ENCODE results near the gene CDC42EP5. TPM values are rescaled to one million over a fixed set of nuclear protein-coding genes. Genes with fewer than 3 reads are reported as not detected.

The CDC42EP5 gene
- total RNA-seq, 2 donors from 2014 or later: not detected

DNA sequence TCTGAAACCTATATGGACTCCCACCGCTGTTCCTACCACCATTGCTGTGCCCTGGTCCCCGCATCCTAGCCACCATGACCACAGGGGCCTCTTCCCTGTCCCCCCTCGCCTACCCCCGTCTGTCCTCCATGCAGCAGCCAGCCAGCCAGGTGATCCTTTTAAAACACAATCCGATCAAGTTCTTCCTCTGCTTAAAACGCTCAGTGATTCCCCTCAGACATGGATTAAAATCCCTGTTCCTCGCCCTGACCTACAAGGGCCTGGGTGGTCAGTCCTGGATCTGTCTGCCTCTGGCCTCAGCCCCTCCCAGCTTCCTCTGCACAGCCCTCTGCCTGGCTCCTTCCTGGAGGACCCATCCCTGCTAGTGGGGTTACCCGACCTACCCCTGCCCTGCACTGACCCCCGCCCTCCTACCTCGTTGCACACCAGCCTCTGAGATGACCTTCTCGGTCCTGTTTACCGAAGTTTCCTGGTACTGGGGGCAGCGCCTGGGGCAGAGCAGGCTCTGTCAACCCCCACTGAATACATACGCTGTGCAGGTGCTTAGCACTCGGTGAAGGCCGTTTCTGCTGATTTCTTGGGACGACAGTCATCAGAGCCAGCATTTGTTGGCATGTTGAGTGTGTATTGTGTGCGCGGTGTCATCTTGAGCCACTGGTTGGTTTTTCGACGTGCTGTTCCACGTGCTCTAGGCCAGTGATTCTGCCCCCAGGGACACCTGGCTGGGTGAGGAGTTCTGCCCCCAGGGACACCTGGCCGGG, 38.8 kb downstream of the CDC42EP5 start:
- peak overlapping the region; percentile 63 for H3K27ac Mint-ChIP-seq
- peaks cover 24% of the 10 kb centered on the region for H3K4me1 Mint-ChIP-seq
- H3K27me3 Mint-ChIP-seq: peaks cover 7% of the 10 kb centered on the region
- no peak overlapping the region for H3K4me3 Mint-ChIP-seq
- no peak for ATAC-seq (replicated peaks)
- H3K36me3 Mint-ChIP-seq (ENCODE audit: low read depth): no peaks in the 10 kb centered on the region
- no peaks in the 10 kb centered on the region for H3K9me3 Mint-ChIP-seq

DNA sequence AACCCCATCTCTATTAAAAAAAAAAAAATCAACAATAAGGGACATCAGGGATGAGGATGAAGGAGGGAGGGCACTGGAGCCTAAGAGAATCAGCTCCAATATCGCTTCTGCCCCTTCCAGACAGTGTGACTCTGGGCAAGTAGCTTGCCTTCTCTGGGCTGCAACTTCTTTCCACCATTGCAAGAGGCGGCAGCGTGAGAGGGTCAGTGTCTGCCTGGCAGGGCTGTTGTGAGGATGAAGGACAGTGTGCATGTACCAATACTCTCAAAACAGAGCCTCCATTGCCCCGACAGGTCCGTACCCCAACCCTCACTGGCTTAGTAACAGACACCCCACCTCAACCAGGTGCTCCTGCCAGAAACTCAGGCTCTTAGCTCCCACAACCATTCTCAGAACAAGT, 39.4 kb downstream of the CDC42EP5 start:
- H3K4me1 Mint-ChIP-seq: peaks cover 24% of the 10 kb centered on the region
- H3K36me3 Mint-ChIP-seq (ENCODE audit: low read depth): no peaks in the 10 kb centered on the region
- H3K27me3 Mint-ChIP-seq: peaks cover 11% of the 10 kb centered on the region
- H3K27ac Mint-ChIP-seq: no peak overlapping the region
- no peak overlapping the region for H3K4me3 Mint-ChIP-seq
- no peak for ATAC-seq (replicated peaks)
- H3K9me3 Mint-ChIP-seq: no peaks in the 10 kb centered on the region

DNA sequence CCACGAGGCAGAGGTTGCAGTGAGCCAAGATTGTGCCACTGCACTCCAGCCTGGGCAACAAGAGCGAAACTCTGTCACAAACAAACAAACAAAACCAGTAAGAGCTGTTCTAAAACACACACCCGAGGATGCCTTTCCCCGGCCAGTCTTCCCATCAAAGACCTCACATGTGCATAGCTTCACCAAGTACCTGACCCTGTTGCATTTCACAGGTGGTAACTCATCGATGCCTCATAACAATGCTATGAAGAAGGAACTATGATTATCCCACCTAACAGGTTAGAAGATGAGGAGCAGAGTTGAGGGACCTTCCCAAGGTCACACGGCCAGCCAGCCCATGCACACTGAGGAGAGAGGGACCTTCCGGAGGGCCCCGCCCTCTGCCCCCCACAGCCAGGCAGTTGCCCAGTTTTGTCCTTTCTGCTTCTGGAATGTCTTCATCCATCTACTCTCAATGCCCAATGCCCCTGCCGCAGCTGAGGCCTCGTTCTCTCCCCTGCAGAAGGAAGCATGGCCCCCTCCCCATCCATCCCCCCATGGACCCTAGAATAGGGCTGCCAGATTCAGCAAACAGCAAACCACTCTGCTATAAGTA, 40.9 kb downstream of the CDC42EP5 start:
- Mint-ChIP-seq H3K36me3 (ENCODE audit: low read depth) (no peaks in the 10 kb centered on the region), H3K27me3 (peaks cover 11% of the 10 kb centered on the region)

DNA sequence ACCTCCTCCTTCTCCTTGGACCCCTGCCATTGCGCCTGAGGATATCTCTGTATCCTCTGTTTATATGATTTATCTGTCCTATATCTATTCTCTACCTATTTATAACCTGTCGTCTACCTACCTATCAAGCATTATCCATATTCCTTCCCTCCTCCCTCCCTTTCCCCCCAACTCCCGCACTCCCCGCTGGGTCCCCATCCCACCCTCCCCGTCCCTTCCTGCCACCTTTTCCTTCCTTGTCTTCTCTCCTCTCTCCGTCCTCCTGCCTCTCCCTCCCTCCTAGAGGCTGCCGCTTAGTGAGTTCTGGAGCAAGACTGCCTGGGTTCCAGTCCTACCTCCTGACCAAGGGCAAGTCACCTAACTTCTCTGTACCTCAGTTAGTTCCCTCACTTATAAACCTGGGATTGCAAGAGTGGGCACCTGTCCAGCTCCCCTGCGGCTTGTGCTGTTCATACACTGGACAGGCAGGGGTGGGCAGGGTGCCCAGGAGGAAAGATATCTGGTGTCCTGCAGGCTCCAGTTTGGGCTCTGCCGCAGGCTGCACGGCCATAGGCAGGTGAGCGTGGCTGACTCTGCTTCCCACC, 41.7 kb downstream of the CDC42EP5 start:
- Mint-ChIP-seq H3K27ac (no peak overlapping the region), H3K27me3 (peaks cover 14% of the 10 kb centered on the region)
- no peak for ATAC-seq (replicated peaks)

More for the DNA sequence above, 40.9 kb downstream of the CDC42EP5 start:
- no peak for ATAC-seq (replicated peaks)
- Mint-ChIP-seq H3K27ac (no peak overlapping the region), H3K4me1 (peaks cover 24% of the 10 kb centered on the region), H3K4me3 (no peak overlapping the region), H3K9me3 (no peaks in the 10 kb centered on the region)

DNA sequence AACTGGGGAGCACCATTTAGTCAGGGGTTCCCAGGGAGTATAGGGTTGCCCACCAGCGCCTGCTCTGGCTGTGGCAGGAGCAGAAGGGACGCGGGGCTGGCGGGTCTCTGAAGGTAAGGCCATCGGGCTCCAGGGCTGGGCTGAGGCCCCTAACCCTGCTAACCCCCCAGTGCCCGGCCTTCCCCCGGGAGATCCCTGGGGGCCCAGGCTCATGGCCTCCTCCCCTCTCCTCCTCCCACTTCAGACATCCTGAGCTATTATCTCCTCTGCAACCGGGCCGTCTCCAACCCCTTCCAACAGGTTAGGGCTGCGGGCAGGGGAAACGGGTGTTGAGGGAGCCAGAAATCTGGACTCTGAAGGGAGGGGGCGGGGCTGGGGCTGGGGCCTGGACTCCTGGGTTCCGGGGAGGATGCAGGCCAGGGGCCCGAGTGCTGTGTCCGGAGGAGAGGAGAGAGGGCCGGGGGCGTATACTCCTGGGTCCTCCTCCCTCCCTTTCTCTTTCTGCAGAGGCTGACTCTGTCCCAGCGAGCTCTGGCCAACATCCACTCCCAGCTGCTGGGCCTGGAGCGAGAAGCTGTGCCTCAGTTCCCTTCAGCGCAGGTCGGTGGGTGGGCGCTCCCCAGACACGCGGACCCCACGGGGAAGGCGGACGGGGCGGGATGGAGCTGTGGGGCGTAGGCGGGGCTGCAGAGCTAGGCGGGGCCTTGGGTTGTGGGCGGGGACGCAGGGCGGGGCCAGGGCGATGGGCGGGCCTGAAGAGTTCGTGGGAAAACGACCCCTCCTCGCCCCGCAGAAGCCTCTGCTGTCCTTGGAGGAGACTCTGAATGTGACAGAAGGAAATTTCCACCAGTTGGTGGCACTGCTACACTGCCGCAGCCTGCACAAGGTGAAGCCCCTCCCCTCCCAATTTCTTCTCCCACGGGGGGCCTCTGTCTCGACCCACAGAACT, 42.5 kb downstream of the CDC42EP5 start:
- Mint-ChIP-seq H3K9me3 (no peaks in the 10 kb centered on the region), H3K4me3 (no peak overlapping the region), H3K36me3 (ENCODE audit: low read depth) (no peaks in the 10 kb centered on the region), H3K27me3 (peaks cover 14% of the 10 kb centered on the region), H3K27ac (no peak overlapping the region), H3K4me1 (peaks cover 15% of the 10 kb centered on the region)
- peak; percentile 66 for ATAC-seq (replicated peaks)

More for the DNA sequence above, 41.7 kb downstream of the CDC42EP5 start:
- Mint-ChIP-seq H3K4me3 (no peak overlapping the region), H3K36me3 (ENCODE audit: low read depth) (no peaks in the 10 kb centered on the region), H3K4me1 (peaks cover 16% of the 10 kb centered on the region), H3K9me3 (no peaks in the 10 kb centered on the region)

DNA sequence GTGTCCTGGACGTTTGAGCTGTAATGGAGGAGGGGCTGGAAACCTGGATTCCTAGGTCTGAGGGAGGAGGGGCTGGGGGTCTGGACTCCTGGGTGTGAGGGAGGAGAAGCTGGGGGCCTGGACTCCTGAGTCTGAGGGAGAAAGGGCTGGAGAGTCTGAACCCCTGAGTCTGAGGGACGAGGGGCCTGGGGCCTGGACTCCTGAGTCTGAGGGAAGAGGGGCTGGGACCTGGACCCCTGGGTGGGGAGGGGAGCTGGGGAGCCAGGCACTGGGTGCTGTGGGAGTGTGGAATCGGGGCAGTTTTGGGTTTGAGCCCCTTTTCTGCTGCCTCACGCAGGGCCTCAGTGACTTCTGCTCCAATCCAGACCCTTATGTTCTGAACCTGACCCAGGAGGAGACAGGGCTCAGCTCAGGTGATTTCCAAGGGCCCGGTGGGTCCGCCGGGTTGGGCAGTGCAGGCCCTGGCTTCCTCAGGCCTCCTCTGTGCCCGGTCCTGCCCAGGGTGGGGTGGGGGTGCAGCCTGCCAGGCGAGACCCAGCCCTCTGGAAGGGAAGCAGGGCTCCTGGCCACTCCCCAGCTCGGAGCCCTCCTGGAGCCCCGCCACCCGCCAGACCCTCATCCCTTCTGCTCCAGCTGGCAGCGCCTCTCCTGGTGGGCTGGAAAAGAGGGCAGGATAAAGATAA, 43.4 kb downstream of the CDC42EP5 start:
- Mint-ChIP-seq H3K27me3 (peaks cover 14% of the 10 kb centered on the region), H3K9me3 (no peaks in the 10 kb centered on the region), H3K36me3 (ENCODE audit: low read depth) (no peaks in the 10 kb centered on the region), H3K27ac (no peak overlapping the region), H3K4me1 (peaks cover 10% of the 10 kb centered on the region), H3K4me3 (no peak overlapping the region)
- ATAC-seq (replicated peaks): no peak

DNA sequence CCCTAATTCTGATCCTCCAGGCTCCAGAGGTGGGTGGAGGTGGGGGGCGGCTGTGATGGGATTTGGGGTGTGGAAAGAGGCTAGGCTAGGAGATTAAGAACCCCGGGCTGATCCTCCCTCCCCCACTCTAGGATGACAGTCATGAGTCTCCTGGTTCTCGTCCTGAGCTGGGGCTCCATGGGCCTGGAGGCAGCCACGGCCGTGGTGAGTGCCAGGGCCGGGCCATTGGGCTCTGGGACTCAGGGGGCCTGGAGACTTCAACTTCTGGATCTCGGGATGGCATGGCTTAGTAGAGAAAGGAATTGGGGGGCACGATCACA, 44.0 kb downstream of the CDC42EP5 start:
- H3K4me3 Mint-ChIP-seq: no peak overlapping the region
- H3K27me3 Mint-ChIP-seq: peaks cover 14% of the 10 kb centered on the region
- H3K36me3 Mint-ChIP-seq (ENCODE audit: low read depth): no peaks in the 10 kb centered on the region
- no peak overlapping the region for H3K27ac Mint-ChIP-seq
- no peak for ATAC-seq (replicated peaks)
- peaks cover 6% of the 10 kb centered on the region for H3K4me1 Mint-ChIP-seq
- H3K9me3 Mint-ChIP-seq: no peaks in the 10 kb centered on the region

DNA sequence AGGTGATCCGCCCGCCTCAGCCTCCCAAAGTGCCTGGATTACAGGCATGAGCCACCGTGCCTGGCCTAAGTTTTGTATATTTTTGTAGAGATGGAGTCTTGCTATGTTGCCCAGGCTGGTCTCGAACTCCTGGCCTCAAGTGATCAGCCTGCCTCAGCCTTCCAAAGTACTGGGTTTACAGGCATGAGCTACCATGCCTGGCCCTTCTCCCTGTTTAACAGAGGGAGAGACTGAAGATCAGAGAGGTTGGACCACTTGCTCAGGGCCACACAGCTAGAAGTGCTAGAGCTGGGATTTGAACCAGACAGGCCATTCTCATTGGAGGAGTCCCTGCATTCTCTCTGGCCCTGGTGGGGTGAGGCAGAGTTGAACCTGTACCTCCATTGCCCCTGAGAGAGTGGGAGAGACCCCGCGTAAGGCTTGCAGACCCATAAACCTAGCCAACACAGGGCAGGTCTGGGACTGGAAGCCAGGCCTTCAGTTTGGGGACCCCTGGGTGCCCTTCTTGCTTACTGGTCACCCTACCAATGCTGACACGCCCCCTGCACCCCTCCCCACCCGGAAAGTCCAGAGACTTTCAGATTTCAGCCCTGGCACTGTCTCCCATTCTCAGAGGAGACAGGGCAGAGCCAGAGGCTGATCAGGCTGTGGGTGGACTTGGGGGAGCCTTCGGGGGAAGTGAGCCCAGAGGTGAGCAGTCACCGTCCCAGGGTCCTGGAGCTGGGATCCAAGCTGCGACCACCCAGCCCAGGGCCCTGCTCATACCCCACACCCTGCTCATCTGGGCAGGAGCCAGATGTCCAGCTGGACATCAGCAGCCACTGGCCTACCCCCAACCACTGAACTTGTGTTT, 44.5 kb downstream of the CDC42EP5 start:
- no peak for ATAC-seq (replicated peaks)
- Mint-ChIP-seq H3K4me3 (no peak overlapping the region), H3K27ac (no peak overlapping the region), H3K9me3 (no peaks in the 10 kb centered on the region), H3K36me3 (ENCODE audit: low read depth) (no peaks in the 10 kb centered on the region), H3K4me1 (peaks cover 6% of the 10 kb centered on the region), H3K27me3 (peaks cover 16% of the 10 kb centered on the region)

DNA sequence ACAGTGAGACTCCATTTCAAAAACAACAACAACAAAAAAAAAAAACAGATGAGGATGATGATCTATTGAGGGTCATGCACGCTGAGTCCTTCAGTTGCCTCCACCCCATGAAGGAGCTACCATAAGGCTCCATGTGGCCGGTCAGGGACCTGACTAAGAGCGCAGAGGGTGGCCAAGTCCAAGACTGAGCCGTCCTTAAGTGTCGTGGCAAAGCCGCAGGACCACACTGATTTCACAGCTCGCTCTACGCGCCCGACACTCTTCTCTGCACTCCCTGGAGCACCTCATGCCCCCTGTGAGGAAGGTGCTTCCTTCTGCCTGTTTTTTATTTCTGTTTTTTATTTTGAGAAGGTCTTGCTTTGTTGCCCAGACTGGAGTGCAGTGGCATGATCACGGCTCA, 45.5 kb downstream of the CDC42EP5 start:
- Mint-ChIP-seq H3K27ac (no peak overlapping the region), H3K36me3 (ENCODE audit: low read depth) (no peaks in the 10 kb centered on the region), H3K4me3 (no peak overlapping the region), H3K4me1 (peaks cover 6% of the 10 kb centered on the region), H3K27me3 (peaks cover 17% of the 10 kb centered on the region), H3K9me3 (no peaks in the 10 kb centered on the region)
- ATAC-seq (replicated peaks): no peak

DNA sequence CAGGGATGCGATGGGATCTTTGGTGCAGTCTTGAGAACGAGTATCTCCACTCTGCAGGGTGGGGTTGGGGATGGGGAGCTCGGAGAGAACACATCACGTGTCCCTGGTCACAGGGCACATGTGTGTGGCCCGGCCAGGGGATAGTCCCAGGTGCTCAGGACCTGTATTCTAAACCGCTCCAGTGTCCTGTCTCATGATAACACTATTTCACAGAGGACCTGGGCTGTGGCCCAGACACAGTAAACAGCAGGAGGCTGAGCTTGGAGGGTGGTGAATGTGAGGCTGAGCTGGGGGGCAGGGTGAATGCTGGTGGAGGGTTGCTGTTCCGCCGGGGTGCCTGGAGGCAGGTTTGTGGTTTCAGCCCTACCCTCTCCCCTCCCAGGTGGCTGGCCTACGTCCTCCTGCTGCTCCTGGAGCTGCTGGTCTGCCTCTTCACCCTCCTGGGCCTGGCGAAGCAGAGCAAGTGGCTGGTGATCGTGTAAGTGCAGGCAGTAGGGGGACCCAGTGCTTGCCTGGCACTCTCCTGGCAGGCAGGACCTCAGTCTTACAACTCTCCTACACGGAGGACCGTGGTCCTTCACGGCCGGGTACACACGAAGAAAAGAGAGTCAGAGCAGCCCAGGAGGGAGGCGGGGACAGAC, 46.7 kb downstream of the CDC42EP5 start:
- no peak overlapping the region for H3K27ac Mint-ChIP-seq
- H3K27me3 Mint-ChIP-seq: peaks cover 16% of the 10 kb centered on the region
- H3K36me3 Mint-ChIP-seq (ENCODE audit: low read depth): no peaks in the 10 kb centered on the region
- H3K4me3 Mint-ChIP-seq: no peak overlapping the region
- H3K9me3 Mint-ChIP-seq: no peaks in the 10 kb centered on the region
- peaks cover 5% of the 10 kb centered on the region for H3K4me1 Mint-ChIP-seq
- no peak for ATAC-seq (replicated peaks)

DNA sequence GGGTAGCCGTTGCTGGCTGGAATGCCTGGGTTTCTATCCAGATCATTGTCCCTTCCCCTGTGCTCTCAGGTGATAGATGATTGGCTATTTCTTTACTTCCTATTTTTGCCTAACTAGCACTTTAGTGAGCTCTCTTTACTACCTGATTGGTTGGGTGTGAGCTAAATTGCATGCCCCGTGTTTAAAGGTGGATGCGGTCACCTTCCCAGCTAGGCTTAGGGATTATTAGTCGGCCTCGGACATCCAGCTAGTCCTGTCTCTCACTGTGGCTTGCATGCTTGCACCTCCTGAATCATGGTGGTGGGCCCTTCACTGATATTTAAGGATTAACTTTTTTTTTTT, 47.7 kb downstream of the CDC42EP5 start:
- no peak overlapping the region for H3K4me3 Mint-ChIP-seq
- no peaks in the 10 kb centered on the region for H3K4me1 Mint-ChIP-seq
- no peaks in the 10 kb centered on the region for H3K9me3 Mint-ChIP-seq
- H3K27me3 Mint-ChIP-seq: peaks cover 12% of the 10 kb centered on the region
- no peaks in the 10 kb centered on the region for H3K36me3 Mint-ChIP-seq (ENCODE audit: low read depth)
- no peak overlapping the region for H3K27ac Mint-ChIP-seq
- ATAC-seq (replicated peaks): no peak

DNA sequence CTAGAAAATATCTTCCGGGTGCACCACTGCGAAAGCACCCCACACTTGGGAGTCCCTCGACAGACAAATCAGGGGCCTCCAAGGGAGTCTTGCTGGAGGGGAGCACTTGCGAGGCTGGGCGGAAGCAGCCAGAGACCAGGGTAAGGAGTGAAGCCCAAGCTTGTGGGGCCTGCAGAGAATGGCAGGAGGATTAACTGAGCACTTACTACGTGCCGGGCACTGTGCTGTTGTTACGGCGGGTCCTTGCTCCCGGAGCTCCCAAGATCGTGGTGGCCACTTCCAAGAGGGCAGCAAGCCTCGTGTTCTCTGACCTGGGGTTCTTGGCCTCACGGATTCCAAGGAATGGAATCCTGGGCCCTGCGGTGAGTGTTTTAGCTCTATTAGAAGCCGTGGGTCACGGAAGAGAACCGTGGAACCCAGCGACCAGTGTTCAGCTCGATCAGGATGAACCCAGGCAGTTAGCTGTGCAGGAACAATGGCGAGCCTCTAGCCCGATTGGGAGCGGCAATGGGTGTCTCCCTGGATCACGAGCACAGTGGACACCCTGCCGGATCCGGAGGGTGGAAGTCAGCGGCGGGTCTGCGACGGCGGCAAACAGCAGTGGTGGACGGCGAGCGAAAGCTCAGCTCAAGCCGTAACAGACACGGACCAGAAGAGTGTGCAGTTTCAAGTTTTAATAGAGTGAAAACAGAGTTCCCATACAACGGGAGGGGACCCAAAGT, 48.3 kb downstream of the CDC42EP5 start:
- Mint-ChIP-seq H3K4me1 (no peaks in the 10 kb centered on the region), H3K4me3 (no peak overlapping the region), H3K36me3 (ENCODE audit: low read depth) (no peaks in the 10 kb centered on the region), H3K27me3 (peaks cover 12% of the 10 kb centered on the region), H3K9me3 (no peaks in the 10 kb centered on the region), H3K27ac (no peak overlapping the region)
- no peak for ATAC-seq (replicated peaks)

Data from activated T-helper 17 cell treated with anti-CD3 and anti-CD28 coated beads, Interleukin-2, amount 50 U/mL, for 72 hours (primary cell).